ENCODE measurements around the gene SLC39A3. TPM values are rescaled to one million over a fixed set of nuclear protein-coding genes. Genes with fewer than 3 reads are reported as not detected.
A peak's percentile ranks its signal among the peaks of the same experiment; 100 is the strongest.

SLC39A3 gene
- total and polyA plus RNA-seq, 10 of the 15 experiments (the other 5 are each of a cell fraction or from before 2014, with no cell fraction given) = 0.63 to 67.1 (median 51.2) TPM

DNA sequence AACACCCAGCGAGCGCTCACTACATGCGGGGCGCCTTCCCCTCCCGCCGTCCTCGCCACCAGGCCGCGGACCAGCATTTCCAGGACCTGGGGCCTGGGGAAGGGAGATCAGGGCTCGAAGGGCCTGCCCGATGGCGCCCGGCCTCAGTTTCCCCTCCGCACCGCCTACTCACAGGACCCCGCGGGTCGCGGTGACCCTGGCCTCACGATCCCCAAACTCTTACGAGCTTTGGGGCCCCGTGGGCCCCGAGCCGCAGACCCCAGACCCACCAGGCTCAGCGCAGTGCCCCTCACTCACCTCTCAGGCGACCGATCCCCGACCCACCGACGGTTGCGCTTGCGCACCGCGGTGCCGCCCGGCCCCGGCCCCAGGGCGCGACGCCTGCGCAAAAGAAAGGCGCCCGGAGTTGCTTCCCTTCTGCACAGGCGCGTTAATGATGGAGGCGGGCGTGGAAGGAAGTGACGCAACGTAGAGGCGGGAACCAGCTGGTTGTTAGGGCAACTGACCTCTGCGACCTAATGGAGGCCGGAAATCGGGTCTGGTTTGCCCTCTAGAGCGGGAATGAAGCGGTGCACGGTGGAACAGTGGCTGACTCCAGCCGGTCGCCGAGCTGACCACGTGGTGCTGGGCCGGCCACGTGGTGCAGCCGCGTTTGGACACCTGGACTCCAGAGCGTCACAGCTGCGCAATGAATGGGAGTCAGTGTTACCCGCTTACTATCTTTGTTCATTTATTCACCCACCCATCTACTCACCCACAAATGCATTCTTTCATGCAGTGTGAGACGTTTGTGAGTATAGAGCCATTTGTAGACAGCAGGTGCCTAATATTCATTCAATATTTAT lies 43.3 kb upstream of the SLC39A3 start, which contains the start of gene SGTA (continued):
- TF ChIP-seq RCOR1 (conservative IDR thresholded peaks at IDR 0.05; ENCODE audit: low read depth, low read length) (0 out of 2 replicates have a peak, but pooled peaks have one; percentile 34), SMC3 (IDR thresholded peaks at IDR 0.05; ENCODE audit: borderline replicate concordance, low read length) (no peak; the same call in 1 of the 2 replicates), RFX5 (IDR thresholded peaks at IDR 0.05; ENCODE audit: low read depth, low read length) (peak; percentile 68; the same call in 1 of the 2 replicates), CEBPZ (IDR thresholded peaks at IDR 0.05; ENCODE audit: low read depth, low read length) (no peak), BCL11A (IDR thresholded peaks at IDR 0.05; ENCODE audit: low read depth, low read length) (no peak), TARDBP (IDR thresholded peaks at IDR 0.05; ENCODE audit: borderline replicate concordance) (no peak), BMI1 (IDR thresholded peaks at IDR 0.05; ENCODE audit: borderline replicate concordance) (peak; percentile 98), PAX8 (IDR thresholded peaks at IDR 0.05) (no peak)
- TF ChIP-seq, protein P1, sequence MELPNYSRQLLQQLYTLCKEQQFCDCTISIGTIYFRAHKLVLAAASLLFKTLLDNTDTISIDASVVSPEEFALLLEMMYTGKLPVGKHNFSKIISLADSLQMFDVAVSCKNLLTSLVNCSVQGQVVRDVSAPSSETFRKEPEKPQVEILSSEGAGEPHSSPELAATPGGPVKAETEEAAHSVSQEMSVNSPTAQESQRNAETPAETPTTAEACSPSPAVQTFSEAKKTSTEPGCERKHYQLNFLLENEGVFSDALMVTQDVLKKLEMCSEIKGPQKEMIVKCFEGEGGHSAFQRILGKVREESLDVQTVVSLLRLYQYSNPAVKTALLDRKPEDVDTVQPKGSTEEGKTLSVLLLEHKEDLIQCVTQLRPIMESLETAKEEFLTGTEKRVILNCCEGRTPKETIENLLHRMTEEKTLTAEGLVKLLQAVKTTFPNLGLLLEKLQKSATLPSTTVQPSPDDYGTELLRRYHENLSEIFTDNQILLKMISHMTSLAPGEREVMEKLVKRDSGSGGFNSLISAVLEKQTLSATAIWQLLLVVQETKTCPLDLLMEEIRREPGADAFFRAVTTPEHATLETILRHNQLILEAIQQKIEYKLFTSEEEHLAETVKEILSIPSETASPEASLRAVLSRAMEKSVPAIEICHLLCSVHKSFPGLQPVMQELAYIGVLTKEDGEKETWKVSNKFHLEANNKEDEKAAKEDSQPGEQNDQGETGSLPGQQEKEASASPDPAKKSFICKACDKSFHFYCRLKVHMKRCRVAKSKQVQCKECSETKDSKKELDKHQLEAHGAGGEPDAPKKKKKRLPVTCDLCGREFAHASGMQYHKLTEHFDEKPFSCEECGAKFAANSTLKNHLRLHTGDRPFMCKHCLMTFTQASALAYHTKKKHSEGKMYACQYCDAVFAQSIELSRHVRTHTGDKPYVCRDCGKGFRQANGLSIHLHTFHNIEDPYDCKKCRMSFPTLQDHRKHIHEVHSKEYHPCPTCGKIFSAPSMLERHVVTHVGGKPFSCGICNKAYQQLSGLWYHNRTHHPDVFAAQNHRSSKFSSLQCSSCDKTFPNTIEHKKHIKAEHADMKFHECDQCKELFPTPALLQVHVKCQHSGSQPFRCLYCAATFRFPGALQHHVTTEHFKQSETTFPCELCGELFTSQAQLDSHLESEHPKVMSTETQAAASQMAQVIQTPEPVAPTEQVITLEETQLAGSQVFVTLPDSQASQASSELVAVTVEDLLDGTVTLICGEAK (IDR thresholded peaks at IDR 0.05; ENCODE audit: borderline replicate concordance) = peak; percentile 94

All from GM12878 (cell line).